GM12878 (cell line): ENCODE results near the gene VSIG8. TPM values are rescaled to one million over a fixed set of nuclear protein-coding genes. Genes with fewer than 3 reads are reported as not detected.
A peak's percentile ranks its signal among the peaks of the same experiment; 100 is the strongest.

Source experiments
- ATAC-seq: fragments of 200-7000 bp; cut with Tn5 transposase; 3 replicates; pipeline ENCODE4 v1.9.1; 2020; ENCODE audit warnings: mild to moderate bottlenecking, moderate library complexity
- Bru-seq: library from RNA; stranded (reverse); fragments of 400-500 nt; gene quantifications from one replicate; lab custom pipeline; 2021; lab: Mats Ljungman, UMichigan
- BruChase-seq, 2 experiments: library from RNA; stranded (reverse); fragments of 400-500 nt; gene quantifications; one replicate each; lab custom pipeline; 2021; lab: Mats Ljungman, UMichigan
- BruUV-seq: library from RNA; stranded (reverse); fragments of 400-500 nt; replicated peaks from 2 replicates; lab custom pipeline; 2021; lab: Mats Ljungman, UMichigan
- CTCF ChIA-PET: fragments of 300-600 bp; sonication (Branson Sonifier 250); formaldehyde crosslinking; extraction: SDS; loops from one replicate; lab custom pipeline; 2021; ENCODE audit warnings: inconsistent platforms; lab: Yijun Ruan, JAX
- POLR2A ChIA-PET: fragments of 350-600 bp; formaldehyde crosslinking; extraction: SDS; loops from one replicate; lab custom pipeline; 2021; ENCODE audit warnings: inconsistent platforms; lab: Charles Lee
- RAD21 ChIA-PET: fragments of 300-600 bp; sonication (Branson Sonifier 250); formaldehyde crosslinking; loops from one replicate; lab custom pipeline; 2023; ENCODE audit warnings: antibody characterized with exemption; ENCODE audit not compliant: unreplicated experiment; lab: Charles Lee
- SMC1A ChIA-PET: fragments of 300-600 bp; sonication (Branson Sonifier 250); formaldehyde crosslinking; loops from one replicate; lab custom pipeline; 2023; ENCODE audit not compliant: unreplicated experiment, uncharacterized antibody; lab: Charles Lee
- DNase-seq: peaks from one replicate; pipeline ENCODE4 v3.0.0-alpha.2; 2011; ENCODE audit warnings: low read depth, low spot score
- FAIRE-seq: peaks from 3 replicates; lab custom pipeline; 2011; peaks lifted over from hg19 to GRCh38; lab: Jason Lieb, UNC
- H2AFZ ChIP-seq: 2 replicates; pipeline ENCODE4 v1.6.0; 2011; ENCODE audit warnings: low read depth, low read length, control low read depth; ENCODE audit not compliant: control insufficient read depth
- H3K27ac ChIP-seq: 2 replicates; pipeline ENCODE4 v1.5.1; 2011; ENCODE audit warnings: control low read depth; ENCODE audit not compliant: control insufficient read depth, insufficient read depth
- H3K27me3 ChIP-seq, 2 experiments: replicated peaks in 1 of 2; 2 replicates each; pipeline versions ENCODE4 v1.6.0 to v1.6.1; 2011; ENCODE audit warnings: low read length in 1 of 2; ENCODE audit not compliant: control insufficient read depth in 2 of 2, insufficient read depth in 2 of 2
- H3K36me3 ChIP-seq, 2 experiments: 2 replicates each; pipeline ENCODE4 v1.5.1; 2011; ENCODE audit warnings: low read length in 1 of 2; ENCODE audit not compliant: control insufficient read depth in 2 of 2, insufficient read depth in 2 of 2
- H3K4me1 ChIP-seq: 2 replicates; pipeline ENCODE4 v1.6.1; 2011; ENCODE audit warnings: mild to moderate bottlenecking, low read length, moderate library complexity, mixed read lengths; ENCODE audit not compliant: control insufficient read depth, insufficient read depth
- H3K4me2 ChIP-seq: 2 replicates; pipeline ENCODE4 v1.6.0; 2011; ENCODE audit warnings: control low read depth; ENCODE audit not compliant: control insufficient read depth, insufficient read depth
- H3K4me3 ChIP-seq: fragments of 200-600 bp; sonication (generic); 2 replicates; pipeline ENCODE4 v1.5.1; 2016
- H3K79me2 ChIP-seq: 2 replicates; pipeline ENCODE4 v1.6.0; 2011; ENCODE audit warnings: low read length; ENCODE audit not compliant: control insufficient read depth, insufficient read depth
- H3K9ac ChIP-seq: 2 replicates; pipeline ENCODE4 v1.8.0; 2011; ENCODE audit warnings: low read length, control low read depth, mixed read lengths; ENCODE audit not compliant: control insufficient read depth, insufficient read depth
- H3K9me3 ChIP-seq: replicated peaks from 3 replicates; pipeline ENCODE4 v1.5.1; 2011; ENCODE audit warnings: mild to moderate bottlenecking, low read length; ENCODE audit not compliant: control insufficient read depth, insufficient read depth
- H4K20me1 ChIP-seq: 2 replicates; pipeline ENCODE4 v1.6.0; 2011; ENCODE audit not compliant: control insufficient read depth, insufficient read depth
- BHLHE40 ChIP-seq, 2 experiments: fragments of 450-650 bp in 1 of 2; IDR thresholded peaks; 2 replicates each; pipeline ENCODE4 v1.6.1; 2011 to 2017; ENCODE audit warnings: low read depth in 2 of 2, borderline replicate concordance in 1 of 2, improper control_type of control experiment in 1 of 2, low read length in 1 of 2, mild to moderate bottlenecking in 1 of 2
- CEBPB ChIP-seq, 2 experiments: fragments of 150-350 bp in 1 of 2; IDR thresholded peaks; 2 replicates each; pipeline ENCODE4 v1.6.1; 2012 to 2014; ENCODE audit warnings: low read depth in 2 of 2, low read length in 2 of 2, borderline replicate concordance in 1 of 2, inconsistent platforms in 1 of 2
- CREB1 ChIP-seq: IDR thresholded peaks from 2 replicates; pipeline ENCODE4 v1.6.1; 2012; ENCODE audit warnings: low read depth, mild to moderate bottlenecking, inconsistent platforms
- ETV6 ChIP-seq, 2 experiments: fragments of 450-650 bp in 1 of 2; IDR thresholded peaks in 1 of 2; conservative IDR thresholded peaks in 1 of 2; 2 replicates each; pipeline ENCODE4 v1.6.1; 2014; ENCODE audit warnings: antibody characterized with exemption in 1 of 2, borderline replicate concordance in 1 of 2, low read depth in 1 of 2, mild to moderate bottlenecking in 1 of 2, moderate library complexity in 1 of 2
- NFIC ChIP-seq: IDR thresholded peaks from 2 replicates; pipeline ENCODE4 v1.6.1; 2012; ENCODE audit warnings: low read depth, mild to moderate bottlenecking, inconsistent platforms, low read length, moderate library complexity
- NR2C2 ChIP-seq: IDR thresholded peaks from 2 replicates; pipeline ENCODE4 v1.6.1; 2011; ENCODE audit warnings: borderline replicate concordance, low read depth; ENCODE audit not compliant: control insufficient read depth, insufficient read length
- YY1 ChIP-seq: IDR thresholded peaks from 2 replicates; pipeline ENCODE4 v1.6.1; 2011; ENCODE audit warnings: low read depth, mild to moderate bottlenecking, low read length
- ZNF217 ChIP-seq: fragments of 450-650 bp; IDR thresholded peaks from 2 replicates; pipeline ENCODE4 v1.6.1; 2017; ENCODE audit warnings: antibody characterized with exemption, mild to moderate bottlenecking
- ZNF274 ChIP-seq: IDR thresholded peaks from one replicate; pipeline ENCODE4 v1.8.0; 2011; ENCODE audit not compliant: insufficient read length, insufficient read depth
- WGBS: methylation state at CpG from one replicate; pipeline ENCODE4 v1.1.6; 2016; ENCODE audit warnings: low lambda C conversion rate; ENCODE audit not compliant: insufficient replicate concordance, insufficient coverage; ENCODE audit errors: missing lambda C conversion rate; 5-methylcytosine and 5-hydroxymethylcytosine counted together
- in situ Hi-C: fragments of 300-500 bp; cut with MboI; formaldehyde crosslinking; loops from 9 replicates; pipeline ENCODE4 v1.14.3; 2018; ENCODE audit warnings: mixed read lengths
- intact Hi-C: fragments of 100-400 bp; cut with micrococcal nuclease; formaldehyde crosslinking; loops from one replicate; pipeline ENCODE4 v1.14.2; 2022; ENCODE audit not compliant: unreplicated experiment
- long read RNA-seq, 2 experiments: library from polyadenylated mRNA; unstranded; transcript quantifications; one replicate each; pipeline ENCODE4 v2.0.0, GENCODE V29; 2019 to 2020
- polyA minus RNA-seq, 3 experiments: library from RNA; depleted of rRNA, polyadenylated mRNA; stranded (reverse); fragments of >200 nt; gene quantifications; 2 replicates each; pipeline ENCODE4 v1.2.3, GENCODE V29; 2011
- polyA plus RNA-seq, 11 experiments: library from polyadenylated mRNA; depleted of rRNA in 4 of 11; unstranded in 6 of 11; stranded (reverse) in 5 of 11; fragments of >200 nt; fragmentation: Nextera tagmentation in 4 of 11; fragmentation: Illumina TruSeq in 1 of 11; extraction: Ambion mirVana in 4 of 11; extraction: Trizol in 1 of 11; gene quantifications; 1 replicate in 1 of 11; 2 replicates in 10 of 11; pipeline versions ENCODE4 v1.2.1 to v1.2.3, GENCODE V29; 2011 to 2016; ENCODE audit warnings: inconsistent platforms in 2 of 11, missing spikeins in 2 of 11, low read depth in 1 of 11
- total RNA-seq, 4 experiments: library from RNA; depleted of rRNA in 3 of 4; stranded (reverse); fragments of >200 nt in 3 of 4; fragmentation: Illumina TruSeq in 1 of 4; extraction: Trizol in 1 of 4; gene quantifications; 2 replicates each; pipeline versions ENCODE4 v1.2.1 to v1.2.3, GENCODE V29; 2013 to 2021
- TF ChIP-seq, protein P1 (sequence below): fragments of 450-650 bp; conservative IDR thresholded peaks from 2 replicates; pipeline ENCODE4 v1.6.1; 2017; ENCODE audit warnings: mild to moderate bottlenecking, moderate library complexity
- TF ChIP-seq, protein P2 (sequence below): fragments of 450-650 bp; IDR thresholded peaks from 2 replicates; pipeline ENCODE4 v1.6.1; 2018; ENCODE audit warnings: mild to moderate bottlenecking, low read depth, moderate library complexity; ENCODE audit not compliant: partially characterized antibody
- TF ChIP-seq, protein P3 (sequence below): IDR thresholded peaks from 2 replicates; pipeline ENCODE4 v1.6.1; 2012; ENCODE audit warnings: low read depth, low read length, improper control_type of control experiment

VSIG8 gene, protein sequence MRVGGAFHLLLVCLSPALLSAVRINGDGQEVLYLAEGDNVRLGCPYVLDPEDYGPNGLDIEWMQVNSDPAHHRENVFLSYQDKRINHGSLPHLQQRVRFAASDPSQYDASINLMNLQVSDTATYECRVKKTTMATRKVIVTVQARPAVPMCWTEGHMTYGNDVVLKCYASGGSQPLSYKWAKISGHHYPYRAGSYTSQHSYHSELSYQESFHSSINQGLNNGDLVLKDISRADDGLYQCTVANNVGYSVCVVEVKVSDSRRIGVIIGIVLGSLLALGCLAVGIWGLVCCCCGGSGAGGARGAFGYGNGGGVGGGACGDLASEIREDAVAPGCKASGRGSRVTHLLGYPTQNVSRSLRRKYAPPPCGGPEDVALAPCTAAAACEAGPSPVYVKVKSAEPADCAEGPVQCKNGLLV
- total RNA-seq (2013; cell fraction: nucleolus; rRNA removed), result not detected in 2 replicates
- total RNA-seq (2014; rRNA removed), result not detected in 2 replicates
- total RNA-seq (2014; rRNA removed; fragmentation: Illumina TruSeq; extraction: Trizol), result not detected in 2 replicates
- not detected in 2 replicates for total RNA-seq (2021)
- not detected for polyA plus RNA-seq (2011; ENCODE audit: low read depth)
- polyA plus RNA-seq (2011; rRNA removed), result not detected in 2 replicates
- not detected in 2 replicates for polyA plus RNA-seq (2011; cell fraction: cytosol; rRNA removed)
- 0.09 TPM in 1 of 2 replicates, not detected in the other for polyA plus RNA-seq (2011; cell fraction: nucleus; rRNA removed)
- 0.07 TPM in 1 of 2 replicates, not detected in the other for polyA plus RNA-seq (2012)
- polyA plus RNA-seq (2014; fragmentation: Illumina TruSeq; extraction: Trizol), result not detected in 2 replicates
- not detected for polyA plus RNA-seq (2014; fragmentation: Nextera tagmentation; extraction: Ambion mirVana)
- polyA plus RNA-seq (2014; rRNA removed), result not detected in 2 replicates
- not detected for polyA plus RNA-seq (2016; fragmentation: Nextera tagmentation; extraction: Ambion mirVana)
- polyA minus RNA-seq (2011; rRNA and poly(A)+ RNA removed), result not detected in 2 replicates
- not detected in 2 replicates for polyA minus RNA-seq (2011; cell fraction: cytosol; rRNA and poly(A)+ RNA removed)
- polyA minus RNA-seq (2011; cell fraction: nucleus; rRNA and poly(A)+ RNA removed), result not detected in 2 replicates
- Bru-seq, nascent RNA, result percentile 3 among the genes with signal in this experiment
- percentile 32 among the genes with signal in this experiment for BruChase-seq, experiment 1, labeled RNA remaining after a 6-hour chase
- BruChase-seq, experiment 2, labeled RNA remaining after a 2-hour chase, result percentile 22 among the genes with signal in this experiment
- long read RNA-seq, experiment 1, result 0 reads
- long read RNA-seq, experiment 2, result 0 reads

DNA sequence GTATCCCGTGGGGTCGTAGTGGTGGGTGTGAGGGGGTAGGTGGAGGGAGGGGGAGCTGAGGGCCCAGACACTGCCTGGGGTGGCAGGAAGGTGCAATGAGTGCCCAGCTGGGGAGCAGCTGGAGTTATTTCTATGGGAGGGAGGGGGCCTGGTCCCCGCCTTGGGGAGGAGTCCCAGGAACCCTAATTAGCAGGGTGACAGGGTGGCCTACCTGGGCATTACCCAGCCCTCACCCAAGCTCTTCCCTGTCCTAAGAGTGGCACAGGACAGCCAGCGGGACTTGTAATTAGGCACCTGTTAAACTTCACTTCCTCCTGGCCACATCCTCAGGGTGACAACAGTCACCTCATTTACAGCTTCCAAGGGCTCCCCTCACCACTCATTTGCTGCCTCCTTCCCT, at the start of gene VSIG8:
VSIG8 (minus strand) TSS at position 101 of the 400 bp plus-strand sequence. CDS start 136 bp downstream, outside the sequence.
- ChIA-PET POLR2A (no interaction called here), SMC1A (no interaction called here), CTCF (no interaction called here), RAD21 (no interaction called here)
- in situ Hi-C loops, result no loop called here
- H3K36me3 ChIP-seq, result no peaks in the 10 kb centered on the region
- H3K4me3 ChIP-seq, result no peak within 1 kb of the TSS
- DNase-seq (no peak), FAIRE-seq (no peak), ATAC-seq (no peak)
- no peak within 1 kb of the TSS for H3K4me2 ChIP-seq
- H3K9ac ChIP-seq, result no peak within 1 kb of the TSS
- no peak within 1 kb of the TSS for H3K27ac ChIP-seq
- no peaks in the 10 kb centered on the region for H3K79me2 ChIP-seq
- H3K9me3 ChIP-seq, result no peaks in the 10 kb centered on the region
- no peaks in the 10 kb centered on the region for H4K20me1 ChIP-seq
- peaks cover 3 to 11% of the 10 kb centered on the region in 2 experiments; a peak in 3 of 4 replicates for H3K27me3 ChIP-seq
- TF ChIP-seq NFIC, result no peak
- TF ChIP-seq, protein P1, sequence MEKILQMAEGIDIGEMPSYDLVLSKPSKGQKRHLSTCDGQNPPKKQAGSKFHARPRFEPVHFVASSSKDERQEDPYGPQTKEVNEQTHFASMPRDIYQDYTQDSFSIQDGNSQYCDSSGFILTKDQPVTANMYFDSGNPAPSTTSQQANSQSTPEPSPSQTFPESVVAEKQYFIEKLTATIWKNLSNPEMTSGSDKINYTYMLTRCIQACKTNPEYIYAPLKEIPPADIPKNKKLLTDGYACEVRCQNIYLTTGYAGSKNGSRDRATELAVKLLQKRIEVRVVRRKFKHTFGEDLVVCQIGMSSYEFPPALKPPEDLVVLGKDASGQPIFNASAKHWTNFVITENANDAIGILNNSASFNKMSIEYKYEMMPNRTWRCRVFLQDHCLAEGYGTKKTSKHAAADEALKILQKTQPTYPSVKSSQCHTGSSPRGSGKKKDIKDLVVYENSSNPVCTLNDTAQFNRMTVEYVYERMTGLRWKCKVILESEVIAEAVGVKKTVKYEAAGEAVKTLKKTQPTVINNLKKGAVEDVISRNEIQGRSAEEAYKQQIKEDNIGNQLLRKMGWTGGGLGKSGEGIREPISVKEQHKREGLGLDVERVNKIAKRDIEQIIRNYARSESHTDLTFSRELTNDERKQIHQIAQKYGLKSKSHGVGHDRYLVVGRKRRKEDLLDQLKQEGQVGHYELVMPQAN, result no peak
- TF ChIP-seq NR2C2, result no peak
- no peak for TF ChIP-seq ZNF217
- TF ChIP-seq ZNF274, result no peak
- TF ChIP-seq, protein P2, sequence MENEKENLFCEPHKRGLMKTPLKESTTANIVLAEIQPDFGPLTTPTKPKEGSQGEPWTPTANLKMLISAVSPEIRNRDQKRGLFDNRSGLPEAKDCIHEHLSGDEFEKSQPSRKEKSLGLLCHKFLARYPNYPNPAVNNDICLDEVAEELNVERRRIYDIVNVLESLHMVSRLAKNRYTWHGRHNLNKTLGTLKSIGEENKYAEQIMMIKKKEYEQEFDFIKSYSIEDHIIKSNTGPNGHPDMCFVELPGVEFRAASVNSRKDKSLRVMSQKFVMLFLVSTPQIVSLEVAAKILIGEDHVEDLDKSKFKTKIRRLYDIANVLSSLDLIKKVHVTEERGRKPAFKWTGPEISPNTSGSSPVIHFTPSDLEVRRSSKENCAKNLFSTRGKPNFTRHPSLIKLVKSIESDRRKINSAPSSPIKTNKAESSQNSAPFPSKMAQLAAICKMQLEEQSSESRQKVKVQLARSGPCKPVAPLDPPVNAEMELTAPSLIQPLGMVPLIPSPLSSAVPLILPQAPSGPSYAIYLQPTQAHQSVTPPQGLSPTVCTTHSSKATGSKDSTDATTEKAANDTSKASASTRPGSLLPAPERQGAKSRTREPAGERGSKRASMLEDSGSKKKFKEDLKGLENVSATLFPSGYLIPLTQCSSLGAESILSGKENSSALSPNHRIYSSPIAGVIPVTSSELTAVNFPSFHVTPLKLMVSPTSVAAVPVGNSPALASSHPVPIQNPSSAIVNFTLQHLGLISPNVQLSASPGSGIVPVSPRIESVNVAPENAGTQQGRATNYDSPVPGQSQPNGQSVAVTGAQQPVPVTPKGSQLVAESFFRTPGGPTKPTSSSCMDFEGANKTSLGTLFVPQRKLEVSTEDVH, result no peak
- TF ChIP-seq BHLHE40 (IDR thresholded peaks at IDR 0.05; ENCODE audit: borderline replicate concordance in 1 of 2, low read depth in 2 of 2, low read length in 1 of 2), result no peak
- no peak for TF ChIP-seq CEBPB (IDR thresholded peaks at IDR 0.05; ENCODE audit: borderline replicate concordance in 1 of 2, low read depth in 2 of 2, low read length in 2 of 2)
- no peak for TF ChIP-seq YY1
- TF ChIP-seq, protein P3, sequence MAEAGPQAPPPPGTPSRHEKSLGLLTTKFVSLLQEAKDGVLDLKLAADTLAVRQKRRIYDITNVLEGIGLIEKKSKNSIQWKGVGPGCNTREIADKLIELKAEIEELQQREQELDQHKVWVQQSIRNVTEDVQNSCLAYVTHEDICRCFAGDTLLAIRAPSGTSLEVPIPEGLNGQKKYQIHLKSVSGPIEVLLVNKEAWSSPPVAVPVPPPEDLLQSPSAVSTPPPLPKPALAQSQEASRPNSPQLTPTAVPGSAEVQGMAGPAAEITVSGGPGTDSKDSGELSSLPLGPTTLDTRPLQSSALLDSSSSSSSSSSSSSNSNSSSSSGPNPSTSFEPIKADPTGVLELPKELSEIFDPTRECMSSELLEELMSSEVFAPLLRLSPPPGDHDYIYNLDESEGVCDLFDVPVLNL, result no peak
- no peak for TF ChIP-seq CREB1
- TF ChIP-seq ETV6 (conservative IDR thresholded peaks at IDR 0.05 in 1 of 2, IDR thresholded peaks at IDR 0.05 in 1 of 2; ENCODE audit: borderline replicate concordance in 1 of 2, low read depth in 1 of 2), result no peak
- H3K4me1 ChIP-seq, result no peaks in the 10 kb centered on the region
- WGBS, result 10% methylated on average over 4 of the region's 4 CpGs
- H2AFZ ChIP-seq, result no peak within 1 kb of the TSS
- no TSS peak for BruUV-seq
- intact Hi-C loops, result no loop called here
